Caco-2 (cell line): Measurements from ENCODE around the gene ZBTB17. TPM values are rescaled to one million over a fixed set of nuclear protein-coding genes. Genes with fewer than 3 reads are reported as not detected.

ENCODE experiments used
- BruUV-seq: library from RNA; stranded (reverse); fragments of 400-500 nt; replicated peaks from 2 replicates; lab custom pipeline; 2021; lab: Mats Ljungman, UMichigan
- CTCF ChIA-PET: fragments of 300-600 bp; sonication (Branson Sonifier 250); formaldehyde crosslinking; loops from one replicate; lab custom pipeline; 2022; ENCODE audit warnings: antibody characterized with exemption; lab: Charles Lee
- POLR2A ChIA-PET: fragments of 300-600 bp; sonication (Branson Sonifier 250); formaldehyde crosslinking; loops from one replicate; lab custom pipeline; 2022; ENCODE audit warnings: antibody characterized with exemption; lab: Charles Lee
- DNase-seq, 2 experiments: peaks; one replicate each; pipeline versions ENCODE4 v3.0.0 to v3.0.0-alpha.2; 2020 to 2022
- H3K27me3 ChIP-seq: replicated peaks from 2 replicates; pipeline ENCODE4 v1.6.0; 2011; ENCODE audit warnings: low read length; ENCODE audit not compliant: control insufficient read depth, insufficient read depth
- H3K36me3 ChIP-seq: 2 replicates; pipeline ENCODE4 v1.5.1; 2011; ENCODE audit warnings: low read length; ENCODE audit not compliant: control insufficient read depth, insufficient read depth
- H3K4me1 ChIP-seq: fragments of 250-450 bp; sonication (Bioruptor Pico); 2 replicates; pipeline ENCODE4 v1.5.1; 2020; ENCODE audit warnings: mild to moderate bottlenecking
- H3K4me3 ChIP-seq: 2 replicates; pipeline ENCODE4 v1.5.1; 2011; ENCODE audit warnings: low read depth, mild to moderate bottlenecking, control low read depth, low read length
- H3K9me3 ChIP-seq: fragments of 250-450 bp; sonication (Bioruptor Pico); 2 replicates; pipeline ENCODE4 v1.5.1; 2020; ENCODE audit warnings: mild to moderate bottlenecking, moderate library complexity
- H3K27ac Mint-ChIP-seq: one replicate; pipeline ENCODE4 v1.8.0; 2022; ENCODE audit warnings: mixed read lengths; ENCODE audit not compliant: unreplicated experiment
- H3K27me3 Mint-ChIP-seq: one replicate; pipeline ENCODE4 v1.8.0; 2022; ENCODE audit warnings: mixed read lengths; ENCODE audit not compliant: insufficient read depth, unreplicated experiment
- H3K36me3 Mint-ChIP-seq: one replicate; pipeline ENCODE4 v1.8.0; 2022; ENCODE audit warnings: mild to moderate bottlenecking, mixed read lengths; ENCODE audit not compliant: insufficient read depth, unreplicated experiment
- H3K4me1 Mint-ChIP-seq: one replicate; pipeline ENCODE4 v1.8.0; 2022; ENCODE audit warnings: low read depth, mixed read lengths; ENCODE audit not compliant: unreplicated experiment
- H3K4me3 Mint-ChIP-seq: one replicate; pipeline ENCODE4 v1.8.0; 2022; ENCODE audit warnings: mild to moderate bottlenecking, moderate library complexity, mixed read lengths; ENCODE audit not compliant: unreplicated experiment
- H3K9me3 Mint-ChIP-seq: one replicate; pipeline ENCODE4 v1.8.0; 2022; ENCODE audit warnings: mixed read lengths; ENCODE audit not compliant: unreplicated experiment
- intact Hi-C: fragments of 100-400 bp; cut with micrococcal nuclease; formaldehyde crosslinking; loops from one replicate; pipeline ENCODE4 v1.10.0; 2022; ENCODE audit not compliant: unreplicated experiment
- total RNA-seq: library from RNA; stranded (reverse); gene quantifications from 2 replicates; pipeline ENCODE4 v1.2.3, GENCODE V29; 2022
- TF ChIP-seq, protein P1 (sequence below), 2 experiments: fragments of 200-600 bp in 1 of 2; IDR thresholded peaks; 1 replicate in 1 of 2; 2 replicates in 1 of 2; pipeline versions ENCODE4 v1.5.1 to v1.8.0; 2011 to 2022; ENCODE audit warnings: antibody characterized with exemption in 1 of 2, control low read depth in 1 of 2, inconsistent platforms in 1 of 2, low read depth in 1 of 2, low read length in 1 of 2, mild to moderate bottlenecking in 1 of 2, moderate library complexity in 1 of 2; ENCODE audit not compliant: insufficient read depth in 1 of 2, severe bottlenecking in 1 of 2, unreplicated experiment in 1 of 2

Gene ZBTB17
- total RNA-seq, 1 experiment from 2014 or later, result 23.5 TPM

DNA sequence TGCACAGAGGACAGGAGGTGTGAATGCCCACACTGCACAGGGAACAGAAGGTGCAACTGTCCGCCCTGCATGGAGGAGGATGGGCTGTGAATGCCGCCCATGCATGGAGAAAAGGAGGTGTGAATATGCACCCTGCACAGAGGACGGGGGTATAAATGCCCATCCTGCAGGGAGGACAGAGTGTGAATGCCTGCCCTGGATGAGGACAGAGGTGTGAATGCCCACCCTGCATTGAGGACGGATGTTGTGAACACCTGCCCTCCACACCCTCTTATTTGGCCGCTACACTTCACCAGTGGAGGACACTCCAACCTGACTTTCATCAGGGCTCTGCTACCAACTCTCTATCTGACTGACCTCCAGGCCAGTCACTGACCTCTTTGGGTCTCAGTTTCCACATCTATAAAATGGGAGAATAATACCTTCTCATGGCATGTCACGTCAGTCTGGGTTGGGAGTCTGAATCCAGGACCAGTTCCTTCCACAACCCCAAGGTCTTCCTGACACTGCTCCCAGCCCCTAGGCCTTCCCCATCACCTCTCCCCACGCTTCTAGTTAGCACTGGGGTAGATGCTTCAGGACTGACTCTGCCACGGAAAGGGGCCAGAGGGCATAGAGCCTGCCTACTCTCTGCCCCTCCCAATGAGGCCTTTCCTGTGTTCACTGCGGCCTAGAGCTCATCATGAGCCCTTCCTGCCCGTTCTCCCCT is 28.4 kb downstream of the ZBTB17 start:
- BruUV-seq, result no TSS peak
- Mint-ChIP-seq H3K36me3 (peaks cover 29% of the 10 kb centered on the region), H3K27ac (no peak overlapping the region), H3K27me3 (no peaks in the 10 kb centered on the region), H3K9me3 (no peaks in the 10 kb centered on the region), H3K4me3 (no peak overlapping the region), H3K4me1 (peaks cover 13% of the 10 kb centered on the region)
- Histone ChIP-seq H3K4me1 (peaks cover 10% of the 10 kb centered on the region), H3K9me3 (no peaks in the 10 kb centered on the region), H3K4me3 (no peak overlapping the region), H3K36me3 (no peaks in the 10 kb centered on the region), H3K27me3 (no peaks in the 10 kb centered on the region)
- ChIA-PET POLR2A (no interaction called here), CTCF (no interaction called here)
- intact Hi-C loops, result no loop called here
- DNase-seq, result no peak
- TF ChIP-seq, protein P1, sequence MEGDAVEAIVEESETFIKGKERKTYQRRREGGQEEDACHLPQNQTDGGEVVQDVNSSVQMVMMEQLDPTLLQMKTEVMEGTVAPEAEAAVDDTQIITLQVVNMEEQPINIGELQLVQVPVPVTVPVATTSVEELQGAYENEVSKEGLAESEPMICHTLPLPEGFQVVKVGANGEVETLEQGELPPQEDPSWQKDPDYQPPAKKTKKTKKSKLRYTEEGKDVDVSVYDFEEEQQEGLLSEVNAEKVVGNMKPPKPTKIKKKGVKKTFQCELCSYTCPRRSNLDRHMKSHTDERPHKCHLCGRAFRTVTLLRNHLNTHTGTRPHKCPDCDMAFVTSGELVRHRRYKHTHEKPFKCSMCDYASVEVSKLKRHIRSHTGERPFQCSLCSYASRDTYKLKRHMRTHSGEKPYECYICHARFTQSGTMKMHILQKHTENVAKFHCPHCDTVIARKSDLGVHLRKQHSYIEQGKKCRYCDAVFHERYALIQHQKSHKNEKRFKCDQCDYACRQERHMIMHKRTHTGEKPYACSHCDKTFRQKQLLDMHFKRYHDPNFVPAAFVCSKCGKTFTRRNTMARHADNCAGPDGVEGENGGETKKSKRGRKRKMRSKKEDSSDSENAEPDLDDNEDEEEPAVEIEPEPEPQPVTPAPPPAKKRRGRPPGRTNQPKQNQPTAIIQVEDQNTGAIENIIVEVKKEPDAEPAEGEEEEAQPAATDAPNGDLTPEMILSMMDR (IDR thresholded peaks at IDR 0.05; ENCODE audit: insufficient read depth in 1 of 2, low read depth in 1 of 2, low read length in 1 of 2, severe bottlenecking in 1 of 2, unreplicated experiment in 1 of 2), result no peak

GRCh38 chr1:15946571-15947381 is 29.1 kb downstream of the ZBTB17 start:
- H3K9me3 ChIP-seq, result no peaks in the 10 kb centered on the region
- BruUV-seq, result no TSS peak
- ChIA-PET POLR2A (no interaction called here), CTCF (no interaction called here)
- H3K4me1 ChIP-seq, result peaks cover 10% of the 10 kb centered on the region
- H3K9me3 Mint-ChIP-seq, result no peaks in the 10 kb centered on the region
- H3K27ac Mint-ChIP-seq, result no peak overlapping the region
- H3K4me1 Mint-ChIP-seq, result peaks cover 12% of the 10 kb centered on the region
- H3K36me3 ChIP-seq, result no peaks in the 10 kb centered on the region
- intact Hi-C loops, result no loop called here
- no peaks in the 10 kb centered on the region for H3K27me3 Mint-ChIP-seq
- no peaks in the 10 kb centered on the region for H3K27me3 ChIP-seq
- no peak overlapping the region for H3K4me3 ChIP-seq
- TF ChIP-seq, protein P1 (IDR thresholded peaks at IDR 0.05; ENCODE audit: insufficient read depth in 1 of 2, low read depth in 1 of 2, low read length in 1 of 2, severe bottlenecking in 1 of 2, unreplicated experiment in 1 of 2), result no peak
- no peak for DNase-seq
- peaks cover 32% of the 10 kb centered on the region for H3K36me3 Mint-ChIP-seq
- no peak overlapping the region for H3K4me3 Mint-ChIP-seq

DNA sequence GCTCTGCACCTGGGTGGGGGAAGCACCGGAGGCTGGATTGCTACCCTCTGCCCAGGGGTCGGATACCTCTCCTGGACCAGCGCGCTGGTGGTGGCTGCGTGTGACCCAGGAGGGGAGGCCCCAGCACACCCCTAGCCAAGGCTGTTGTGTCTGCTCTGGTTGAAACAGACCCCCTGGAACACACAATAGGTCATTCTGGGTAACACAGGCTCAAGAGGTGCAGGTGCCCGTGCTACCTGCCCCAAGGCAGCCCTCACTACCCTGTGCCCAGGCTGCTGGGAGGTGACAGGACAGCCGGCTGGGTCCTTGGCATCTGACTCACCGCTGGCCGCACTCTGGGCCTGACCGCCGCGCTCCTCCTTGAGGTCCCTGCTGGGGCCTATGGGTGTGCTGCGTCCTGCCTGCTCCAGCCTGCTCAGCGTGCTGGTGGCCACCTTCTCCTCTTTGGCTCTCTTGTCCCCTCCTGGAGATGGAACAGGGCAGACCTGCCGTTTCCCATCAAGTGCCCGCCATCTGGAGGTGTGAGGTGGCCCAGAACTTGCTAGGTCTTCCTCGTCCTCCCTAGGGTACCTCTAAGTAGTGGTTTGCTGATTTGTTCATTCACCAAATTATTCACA is 30.0 kb downstream of the ZBTB17 start:
- CTCF ChIA-PET, result no interaction called here
- H3K36me3 Mint-ChIP-seq, result peaks cover 40% of the 10 kb centered on the region
- intact Hi-C loops, result no loop called here
- TF ChIP-seq, protein P1 (IDR thresholded peaks at IDR 0.05; ENCODE audit: insufficient read depth in 1 of 2, low read depth in 1 of 2, low read length in 1 of 2, severe bottlenecking in 1 of 2, unreplicated experiment in 1 of 2), result no peak
- no TSS peak for BruUV-seq
- H3K9me3 Mint-ChIP-seq, result no peaks in the 10 kb centered on the region
- Histone ChIP-seq H3K36me3 (no peaks in the 10 kb centered on the region), H3K27me3 (no peaks in the 10 kb centered on the region), H3K4me3 (no peak overlapping the region), H3K9me3 (no peaks in the 10 kb centered on the region), H3K4me1 (peaks cover 9% of the 10 kb centered on the region)
- H3K4me3 Mint-ChIP-seq, result no peak overlapping the region
- H3K27ac Mint-ChIP-seq, result no peak overlapping the region
- DNase-seq, result no peak
- no peaks in the 10 kb centered on the region for H3K27me3 Mint-ChIP-seq
- H3K4me1 Mint-ChIP-seq, result peaks cover 7% of the 10 kb centered on the region
- POLR2A ChIA-PET, result no interaction called here
